Brain microvascular endothelial cell (primary cell): ENCODE results near the gene EFHC1.

Source experiments
- DNase-seq: peaks from one replicate; pipeline ENCODE4 v3.0.0-alpha.2; 2020
- H3K27ac ChIP-seq: fragments of 250-450 bp; sonication (Bioruptor Pico); 2 replicates; pipeline ENCODE4 v1.5.1; 2020; ENCODE audit warnings: mild to moderate bottlenecking, moderate library complexity
- H3K27me3 ChIP-seq: fragments of 250-450 bp; sonication (Bioruptor Pico); replicated peaks from 2 replicates; pipeline ENCODE4 v1.5.1; 2020; ENCODE audit warnings: mild to moderate bottlenecking
- H3K36me3 ChIP-seq: fragments of 250-450 bp; sonication (Bioruptor Pico); replicated peaks from 2 replicates; pipeline ENCODE4 v1.5.1; 2020; ENCODE audit warnings: mild to moderate bottlenecking
- H3K4me3 ChIP-seq: 2 replicates; pipeline ENCODE4 v1.5.1; 2011; ENCODE audit warnings: low read depth, mild to moderate bottlenecking, control low read depth, low read length, moderate library complexity
- CTCF ChIP-seq: IDR thresholded peaks from 2 replicates; pipeline ENCODE4 v1.5.1; 2011; ENCODE audit warnings: low read depth, mild to moderate bottlenecking, moderate library complexity, low read length, control low read depth, inconsistent platforms; ENCODE audit errors: missing control alignments
- in situ Hi-C: cut with HindIII; loops from 2 replicates; pipeline ENCODE4 v1.10.0; 2017; ENCODE audit warnings: low sequenced_read_pairs, low pct_ligation_motif_present

EFHC1 gene

GRCh38 chr6:52548353-52548713 is 128.2 kb downstream of the EFHC1 start:
- Histone ChIP-seq H3K27me3 (no peaks in the 10 kb centered on the region), H3K4me3 (no peak overlapping the region), H3K27ac (peak overlapping the region; percentile 84), H3K36me3 (peaks cover 22% of the 10 kb centered on the region)
- DNase-seq, result no peak
- TF ChIP-seq CTCF, result no peak
- in situ Hi-C loops, result no loop called here

- Histone ChIP-seq H3K27ac (peak overlapping the region; percentile 84), H3K36me3 (peaks cover 22% of the 10 kb centered on the region), H3K4me3 (no peak overlapping the region), H3K27me3 (no peaks in the 10 kb centered on the region)
- in situ Hi-C loops, result no loop called here
- DNase-seq, result no peak
- TF ChIP-seq CTCF, result no peak
Measured at GRCh38 chr6:52548999-52549398, 128.9 kb downstream of the EFHC1 start.

- TF ChIP-seq CTCF, result no peak
- DNase-seq, result no peak
- Histone ChIP-seq H3K27ac (peak overlapping the region; percentile 80), H3K36me3 (peaks cover 22% of the 10 kb centered on the region), H3K27me3 (no peaks in the 10 kb centered on the region), H3K4me3 (no peak overlapping the region)
- in situ Hi-C loops, result no loop called here
Measured at GRCh38 chr6:52549428-52549827, 129.3 kb downstream of the EFHC1 start.

- no peak for DNase-seq
- H3K27ac ChIP-seq, result peak overlapping the region; percentile 80
- no peak for TF ChIP-seq CTCF
- no peaks in the 10 kb centered on the region for H3K27me3 ChIP-seq
- peaks cover 22% of the 10 kb centered on the region for H3K36me3 ChIP-seq
- H3K4me3 ChIP-seq, result no peak overlapping the region
- in situ Hi-C loops, result no loop called here
Measured at GRCh38 chr6:52550014-52550575, 130.0 kb downstream of the EFHC1 start.

GRCh38 chr6:52550870-52551269 is 130.7 kb downstream of the EFHC1 start:
- Histone ChIP-seq H3K27me3 (no peaks in the 10 kb centered on the region), H3K36me3 (peaks cover 21% of the 10 kb centered on the region), H3K4me3 (no peak overlapping the region), H3K27ac (peak overlapping the region; percentile 80)
- in situ Hi-C loops, result no loop called here
- no peak for TF ChIP-seq CTCF
- DNase-seq, result no peak

- Histone ChIP-seq H3K27me3 (no peaks in the 10 kb centered on the region), H3K4me3 (no peak overlapping the region), H3K27ac (peak overlapping the region; percentile 80), H3K36me3 (peaks cover 12% of the 10 kb centered on the region)
- in situ Hi-C loops, result no loop called here
- DNase-seq, result peak; percentile 69
- no peak for TF ChIP-seq CTCF
Measured at GRCh38 chr6:52551483-52552277, 131.5 kb downstream of the EFHC1 start.
